ENCODE data around the gene LRMDA. TPM values are rescaled to one million over a fixed set of nuclear protein-coding genes. Genes with fewer than 3 reads are reported as not detected.

Gene LRMDA
- total and polyA plus RNA-seq, 10 of the 15 experiments (the other 5 are each of a cell fraction or from before 2014, with no cell fraction given), result 0.07 to 0.54 (median 0.29) TPM; not detected in 4

GRCh38 chr10:75836064-75836463 is 404.6 kb downstream of the LRMDA start:
- Histone ChIP-seq H3K4me2 (ENCODE audit: control insufficient read depth, insufficient read depth) (no peak overlapping the region), H4K20me1 (ENCODE audit: control insufficient read depth, insufficient read depth) (no peaks in the 10 kb centered on the region), H3K4me1 (ENCODE audit: control insufficient read depth, insufficient read depth, low read length) (no peaks in the 10 kb centered on the region), H2AFZ (ENCODE audit: control insufficient read depth, low read depth, low read length) (no peak overlapping the region), H3K27ac (ENCODE audit: control insufficient read depth, insufficient read depth) (no peak overlapping the region), H3K36me3 (ENCODE audit: control insufficient read depth in 2 of 2, insufficient read depth in 2 of 2, low read length in 1 of 2) (no peaks in the 10 kb centered on the region), H3K9ac (ENCODE audit: control insufficient read depth, insufficient read depth, low read length) (no peak overlapping the region), H3K27me3 (replicated peaks in 1 of 2; ENCODE audit: control insufficient read depth in 2 of 2, insufficient read depth in 2 of 2, low read length in 1 of 2) (no peaks in the 10 kb centered on the region), H3K4me3 (no peak overlapping the region), H3K79me2 (ENCODE audit: control insufficient read depth, insufficient read depth, low read length) (no peaks in the 10 kb centered on the region), H3K9me3 (replicated peaks; ENCODE audit: control insufficient read depth, insufficient read depth, low read length) (no peaks in the 10 kb centered on the region)
- in situ Hi-C loops (cut with MboI), result no loop called here
- no TSS peak for BruUV-seq (replicated peaks)
- ChIA-PET RAD21 (ENCODE audit: unreplicated experiment) (no interaction called here), SMC1A (ENCODE audit: uncharacterized antibody, unreplicated experiment) (no interaction called here), POLR2A (no interaction called here), CTCF (no interaction called here)
- FAIRE-seq, result no peak
- intact Hi-C loops (cut with micrococcal nuclease; ENCODE audit: unreplicated experiment), result no loop called here
- TF ChIP-seq BMI1 (IDR thresholded peaks at IDR 0.05; ENCODE audit: borderline replicate concordance) (no peak), PML (IDR thresholded peaks at IDR 0.05; ENCODE audit: low read length) (no peak), SMARCA5 (IDR thresholded peaks at IDR 0.05) (no peak), USF1 (IDR thresholded peaks at IDR 0.05; ENCODE audit: borderline replicate concordance, extremely low read length, insufficient read depth, low read depth, low read length) (no peak), NR2C2 (IDR thresholded peaks at IDR 0.05; ENCODE audit: borderline replicate concordance, control insufficient read depth, insufficient read length, low read depth) (no peak), SUZ12 (IDR thresholded peaks at IDR 0.05; ENCODE audit: unreplicated experiment) (no peak), EGR1 (IDR thresholded peaks at IDR 0.05; ENCODE audit: borderline replicate concordance in 1 of 2, low read depth in 2 of 2, low read length in 2 of 2) (no peak), ESRRA (IDR thresholded peaks at IDR 0.05; ENCODE audit: low read length) (no peak), NFYA (IDR thresholded peaks at IDR 0.05; ENCODE audit: borderline replicate concordance, low read depth, low read length) (no peak)
- no peak for ATAC-seq
- no peak for DNase-seq (ENCODE audit: low read depth, low spot score)
- WGBS (ENCODE audit: insufficient coverage, insufficient replicate concordance, low lambda C conversion rate, missing lambda C conversion rate), result 15% methylated on average over 3 of the region's 3 CpGs

Data from GM12878 (cell line).